ENCODE results near the gene COG1.

COG1 gene

GRCh38 chr17:73196500-73196899, 3.6 kb downstream of the COG1 start:
- FAIRE-seq, result no peak
- no peak for DNase-seq (ENCODE audit: insufficient read length, low spot score)

GRCh38 chr17:73197161-73197560, 4.3 kb downstream of the COG1 start:
- DNase-seq (ENCODE audit: insufficient read length, low spot score), result no peak
- no peak for FAIRE-seq

- FAIRE-seq, result no peak
- no peak for DNase-seq (ENCODE audit: insufficient read length, low spot score)
Measured at GRCh38 chr17:73198201-73198929, 5.5 kb downstream of the COG1 start.

GRCh38 chr17:73198930-73199260, 6.0 kb downstream of the COG1 start:
- FAIRE-seq (no peak), DNase-seq (ENCODE audit: insufficient read length, low spot score) (no peak)

GRCh38 chr17:73199751-73200317, 7.0 kb downstream of the COG1 start:
- no peak for DNase-seq (ENCODE audit: insufficient read length, low spot score)
- no peak for FAIRE-seq

GRCh38 chr17:73200476-73200875, 7.6 kb downstream of the COG1 start:
- DNase-seq (ENCODE audit: insufficient read length, low spot score) (no peak), FAIRE-seq (no peak)

- DNase-seq (ENCODE audit: insufficient read length, low spot score), result no peak
- FAIRE-seq, result no peak
Measured at GRCh38 chr17:73201215-73202069, 8.6 kb downstream of the COG1 start.

- DNase-seq (ENCODE audit: insufficient read length, low spot score), result no peak
- no peak for FAIRE-seq
Measured at GRCh38 chr17:73203135-73203787, 10.4 kb downstream of the COG1 start.

- no peak for DNase-seq (ENCODE audit: insufficient read length, low spot score)
- no peak for FAIRE-seq
Measured at GRCh38 chr17:73203788-73204479, 11.1 kb downstream of the COG1 start.

- DNase-seq (ENCODE audit: insufficient read length, low spot score) (no peak), FAIRE-seq (no peak)
Measured at GRCh38 chr17:73205459-73205961, 12.7 kb downstream of the COG1 start.

GRCh38 chr17:73208139-73208827, 15.4 kb downstream of the COG1 start:
- FAIRE-seq (no peak), DNase-seq (ENCODE audit: insufficient read length, low spot score) (no peak)

GRCh38 chr17:73209436-73209835, 16.6 kb downstream of the COG1 start:
- FAIRE-seq (no peak), DNase-seq (ENCODE audit: insufficient read length, low spot score) (no peak)

- FAIRE-seq, result no peak
- DNase-seq (ENCODE audit: insufficient read length, low spot score), result no peak
Measured at GRCh38 chr17:73210002-73210678, 17.3 kb downstream of the COG1 start.

- DNase-seq (ENCODE audit: insufficient read length, low spot score) (no peak), FAIRE-seq (no peak)
Measured at GRCh38 chr17:73211745-73212144, 18.9 kb downstream of the COG1 start.

- DNase-seq (ENCODE audit: insufficient read length, low spot score), result no peak
- no peak for FAIRE-seq
Measured at GRCh38 chr17:73214008-73214407, 21.2 kb downstream of the COG1 start.

- FAIRE-seq (no peak), DNase-seq (ENCODE audit: insufficient read length, low spot score) (no peak)
Measured at GRCh38 chr17:73214851-73215250, 22.0 kb downstream of the COG1 start.

GRCh38 chr17:73215447-73215846, 22.6 kb downstream of the COG1 start:
- FAIRE-seq (no peak), DNase-seq (ENCODE audit: insufficient read length, low spot score) (no peak)

- no peak for FAIRE-seq
- DNase-seq (ENCODE audit: insufficient read length, low spot score), result no peak
Measured at GRCh38 chr17:73223626-73224230, 30.9 kb downstream of the COG1 start.

- DNase-seq (ENCODE audit: insufficient read length, low spot score) (no peak), FAIRE-seq (no peak)
Measured at GRCh38 chr17:73224237-73224636, 31.4 kb downstream of the COG1 start.

Measured in GM19239 (cell line).